ENCODE data around the gene RBM43.

The RBM43 gene

DNA sequence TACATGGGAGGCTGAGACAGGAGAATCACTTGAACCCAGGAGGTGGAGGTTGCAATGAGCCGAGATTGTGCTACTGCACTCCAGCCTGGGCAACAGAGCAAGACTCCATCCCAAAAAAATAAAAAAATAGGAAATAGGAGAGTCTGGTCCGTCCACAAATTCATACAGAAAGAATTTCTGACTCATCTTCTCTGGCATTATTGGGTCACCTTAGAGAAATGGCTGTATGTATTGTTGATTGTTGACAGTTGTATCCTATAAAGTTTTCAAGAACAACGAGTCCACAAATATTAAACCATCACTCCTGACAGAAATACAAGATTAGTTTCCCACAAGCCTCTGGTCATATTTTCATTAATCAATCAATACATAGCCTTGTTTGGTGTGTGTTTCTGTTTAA lies 20.4 kb downstream of the RBM43 start:
- TF ChIP-seq, protein P1, sequence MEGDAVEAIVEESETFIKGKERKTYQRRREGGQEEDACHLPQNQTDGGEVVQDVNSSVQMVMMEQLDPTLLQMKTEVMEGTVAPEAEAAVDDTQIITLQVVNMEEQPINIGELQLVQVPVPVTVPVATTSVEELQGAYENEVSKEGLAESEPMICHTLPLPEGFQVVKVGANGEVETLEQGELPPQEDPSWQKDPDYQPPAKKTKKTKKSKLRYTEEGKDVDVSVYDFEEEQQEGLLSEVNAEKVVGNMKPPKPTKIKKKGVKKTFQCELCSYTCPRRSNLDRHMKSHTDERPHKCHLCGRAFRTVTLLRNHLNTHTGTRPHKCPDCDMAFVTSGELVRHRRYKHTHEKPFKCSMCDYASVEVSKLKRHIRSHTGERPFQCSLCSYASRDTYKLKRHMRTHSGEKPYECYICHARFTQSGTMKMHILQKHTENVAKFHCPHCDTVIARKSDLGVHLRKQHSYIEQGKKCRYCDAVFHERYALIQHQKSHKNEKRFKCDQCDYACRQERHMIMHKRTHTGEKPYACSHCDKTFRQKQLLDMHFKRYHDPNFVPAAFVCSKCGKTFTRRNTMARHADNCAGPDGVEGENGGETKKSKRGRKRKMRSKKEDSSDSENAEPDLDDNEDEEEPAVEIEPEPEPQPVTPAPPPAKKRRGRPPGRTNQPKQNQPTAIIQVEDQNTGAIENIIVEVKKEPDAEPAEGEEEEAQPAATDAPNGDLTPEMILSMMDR (IDR thresholded peaks at IDR 0.05), result no peak
- no peak overlapping the region for H2AFZ ChIP-seq
- H3K79me2 ChIP-seq, result no peaks in the 10 kb centered on the region
- H3K4me2 ChIP-seq (ENCODE audit: low read length), result no peak overlapping the region
- no peaks in the 10 kb centered on the region for H3K27me3 ChIP-seq (ENCODE audit: control insufficient read depth, insufficient read depth, low read length)
- H3K9ac ChIP-seq, result no peak overlapping the region
- no peaks in the 10 kb centered on the region for H3K4me1 ChIP-seq
- H3K9me3 ChIP-seq (ENCODE audit: control insufficient read depth, low read length), result no peaks in the 10 kb centered on the region
- no peaks in the 10 kb centered on the region for H3K36me3 ChIP-seq (ENCODE audit: control insufficient read depth, insufficient read depth, low read length)
- no peak overlapping the region for H3K4me3 ChIP-seq (ENCODE audit: low read depth, low read length)
- H3K27ac ChIP-seq, result no peak overlapping the region

- TF ChIP-seq, protein P1 (IDR thresholded peaks at IDR 0.05), result no peak
- Histone ChIP-seq H3K4me1 (no peaks in the 10 kb centered on the region), H3K9ac (no peak overlapping the region), H2AFZ (no peak overlapping the region), H3K27me3 (ENCODE audit: control insufficient read depth, insufficient read depth, low read length) (no peaks in the 10 kb centered on the region), H3K4me3 (ENCODE audit: low read depth, low read length) (no peak overlapping the region), H3K36me3 (ENCODE audit: control insufficient read depth, insufficient read depth, low read length) (no peaks in the 10 kb centered on the region), H3K79me2 (no peaks in the 10 kb centered on the region), H3K9me3 (ENCODE audit: control insufficient read depth, low read length) (no peaks in the 10 kb centered on the region), H3K27ac (no peak overlapping the region), H3K4me2 (ENCODE audit: low read length) (no peak overlapping the region)
Measured at GRCh38 chr2:151240433-151240832, 21.2 kb downstream of the RBM43 start.

- Histone ChIP-seq H3K79me2 (no peaks in the 10 kb centered on the region), H2AFZ (no peak overlapping the region), H3K36me3 (ENCODE audit: control insufficient read depth, insufficient read depth, low read length) (no peaks in the 10 kb centered on the region), H3K9me3 (ENCODE audit: control insufficient read depth, low read length) (no peaks in the 10 kb centered on the region), H3K4me1 (no peaks in the 10 kb centered on the region), H3K4me3 (ENCODE audit: low read depth, low read length) (no peak overlapping the region), H3K4me2 (ENCODE audit: low read length) (no peak overlapping the region), H3K27me3 (ENCODE audit: control insufficient read depth, insufficient read depth, low read length) (no peaks in the 10 kb centered on the region), H3K9ac (no peak overlapping the region), H3K27ac (no peak overlapping the region)
- TF ChIP-seq, protein P1 (IDR thresholded peaks at IDR 0.05), result no peak
Measured at GRCh38 chr2:151239624-151240023, 22.0 kb downstream of the RBM43 start.

DNA sequence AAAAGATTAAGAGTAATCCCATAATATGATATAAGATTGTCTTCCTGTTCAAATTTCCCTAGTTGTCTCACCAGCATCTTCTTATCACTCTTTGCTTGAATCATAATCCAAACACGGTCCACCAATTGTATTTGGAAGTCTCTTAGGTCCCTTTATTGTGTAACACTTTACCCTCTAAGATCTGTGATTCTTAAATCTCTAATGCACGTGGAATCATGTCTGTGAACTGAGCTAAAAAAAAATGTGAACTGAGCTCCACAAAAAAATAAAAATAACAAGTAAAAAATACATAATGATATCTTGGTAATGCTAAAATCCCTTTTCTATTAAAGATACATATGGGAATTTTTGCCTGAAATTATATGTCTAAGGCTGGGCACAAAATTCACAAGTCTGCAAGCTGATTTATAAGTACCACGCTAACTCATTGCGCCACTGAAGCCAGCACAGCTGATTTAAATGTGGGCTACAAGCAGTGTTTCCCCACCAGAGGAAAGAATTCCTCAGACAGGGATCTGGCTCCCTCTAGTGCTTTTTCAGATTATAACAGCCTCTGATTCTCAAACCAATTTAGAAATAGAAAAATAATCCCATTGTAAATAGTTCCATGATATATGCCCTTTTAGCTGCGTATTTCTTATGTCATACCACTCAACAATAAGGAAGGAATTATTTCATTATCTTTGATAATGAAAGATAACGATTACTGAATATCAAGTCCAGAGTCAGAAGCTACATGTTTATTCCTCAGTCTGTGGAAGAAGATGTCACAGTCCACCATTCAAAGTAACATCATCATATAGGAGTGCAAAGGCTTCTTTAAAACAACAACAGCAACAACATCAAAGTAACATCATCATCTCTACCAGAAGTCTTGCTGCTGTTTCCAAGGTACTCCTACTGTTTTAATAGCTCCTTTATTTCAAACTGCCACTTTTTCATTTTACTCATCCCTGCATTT lies 22.9 kb downstream of the RBM43 start:
- no peaks in the 10 kb centered on the region for H3K4me1 ChIP-seq
- H3K27ac ChIP-seq, result no peak overlapping the region
- no peak overlapping the region for H3K9ac ChIP-seq
- no peak overlapping the region for H2AFZ ChIP-seq
- H3K79me2 ChIP-seq, result no peaks in the 10 kb centered on the region
- no peaks in the 10 kb centered on the region for H3K9me3 ChIP-seq (ENCODE audit: control insufficient read depth, low read length)
- H3K36me3 ChIP-seq (ENCODE audit: control insufficient read depth, insufficient read depth, low read length), result no peaks in the 10 kb centered on the region
- TF ChIP-seq, protein P1 (IDR thresholded peaks at IDR 0.05), result peak; percentile 89
- H3K27me3 ChIP-seq (ENCODE audit: control insufficient read depth, insufficient read depth, low read length), result no peaks in the 10 kb centered on the region
- H3K4me2 ChIP-seq (ENCODE audit: low read length), result no peak overlapping the region
- no peak overlapping the region for H3K4me3 ChIP-seq (ENCODE audit: low read depth, low read length)

All from parathyroid adenoma (tissue), 2 donors.